ENCODE data around the gene ALOX5.

DNA sequence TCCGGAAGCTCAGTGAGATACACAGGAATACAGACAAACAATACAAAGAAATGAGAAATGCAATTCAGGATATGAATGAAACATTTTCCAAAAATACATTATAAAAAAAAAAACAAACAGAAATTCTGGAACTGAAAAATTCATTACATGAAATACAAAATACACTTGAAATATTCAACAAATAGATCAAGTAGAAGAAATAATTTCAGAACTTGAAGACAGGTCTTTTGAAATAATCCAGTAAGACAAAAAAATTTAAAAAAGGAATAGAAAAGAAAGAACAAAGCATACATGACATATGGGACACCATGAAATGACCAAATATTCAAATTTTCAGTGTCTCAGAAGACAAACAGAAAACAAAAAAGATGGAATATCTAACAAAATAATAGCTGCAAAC is 102.5 kb downstream of the ALOX5 start:
- no peak for TF ChIP-seq FOXA1 (IDR thresholded peaks at IDR 0.05)
- TF ChIP-seq, protein P1, sequence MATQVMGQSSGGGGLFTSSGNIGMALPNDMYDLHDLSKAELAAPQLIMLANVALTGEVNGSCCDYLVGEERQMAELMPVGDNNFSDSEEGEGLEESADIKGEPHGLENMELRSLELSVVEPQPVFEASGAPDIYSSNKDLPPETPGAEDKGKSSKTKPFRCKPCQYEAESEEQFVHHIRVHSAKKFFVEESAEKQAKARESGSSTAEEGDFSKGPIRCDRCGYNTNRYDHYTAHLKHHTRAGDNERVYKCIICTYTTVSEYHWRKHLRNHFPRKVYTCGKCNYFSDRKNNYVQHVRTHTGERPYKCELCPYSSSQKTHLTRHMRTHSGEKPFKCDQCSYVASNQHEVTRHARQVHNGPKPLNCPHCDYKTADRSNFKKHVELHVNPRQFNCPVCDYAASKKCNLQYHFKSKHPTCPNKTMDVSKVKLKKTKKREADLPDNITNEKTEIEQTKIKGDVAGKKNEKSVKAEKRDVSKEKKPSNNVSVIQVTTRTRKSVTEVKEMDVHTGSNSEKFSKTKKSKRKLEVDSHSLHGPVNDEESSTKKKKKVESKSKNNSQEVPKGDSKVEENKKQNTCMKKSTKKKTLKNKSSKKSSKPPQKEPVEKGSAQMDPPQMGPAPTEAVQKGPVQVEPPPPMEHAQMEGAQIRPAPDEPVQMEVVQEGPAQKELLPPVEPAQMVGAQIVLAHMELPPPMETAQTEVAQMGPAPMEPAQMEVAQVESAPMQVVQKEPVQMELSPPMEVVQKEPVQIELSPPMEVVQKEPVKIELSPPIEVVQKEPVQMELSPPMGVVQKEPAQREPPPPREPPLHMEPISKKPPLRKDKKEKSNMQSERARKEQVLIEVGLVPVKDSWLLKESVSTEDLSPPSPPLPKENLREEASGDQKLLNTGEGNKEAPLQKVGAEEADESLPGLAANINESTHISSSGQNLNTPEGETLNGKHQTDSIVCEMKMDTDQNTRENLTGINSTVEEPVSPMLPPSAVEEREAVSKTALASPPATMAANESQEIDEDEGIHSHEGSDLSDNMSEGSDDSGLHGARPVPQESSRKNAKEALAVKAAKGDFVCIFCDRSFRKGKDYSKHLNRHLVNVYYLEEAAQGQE (IDR thresholded peaks at IDR 0.05): no peak
- TF ChIP-seq, protein P2, sequence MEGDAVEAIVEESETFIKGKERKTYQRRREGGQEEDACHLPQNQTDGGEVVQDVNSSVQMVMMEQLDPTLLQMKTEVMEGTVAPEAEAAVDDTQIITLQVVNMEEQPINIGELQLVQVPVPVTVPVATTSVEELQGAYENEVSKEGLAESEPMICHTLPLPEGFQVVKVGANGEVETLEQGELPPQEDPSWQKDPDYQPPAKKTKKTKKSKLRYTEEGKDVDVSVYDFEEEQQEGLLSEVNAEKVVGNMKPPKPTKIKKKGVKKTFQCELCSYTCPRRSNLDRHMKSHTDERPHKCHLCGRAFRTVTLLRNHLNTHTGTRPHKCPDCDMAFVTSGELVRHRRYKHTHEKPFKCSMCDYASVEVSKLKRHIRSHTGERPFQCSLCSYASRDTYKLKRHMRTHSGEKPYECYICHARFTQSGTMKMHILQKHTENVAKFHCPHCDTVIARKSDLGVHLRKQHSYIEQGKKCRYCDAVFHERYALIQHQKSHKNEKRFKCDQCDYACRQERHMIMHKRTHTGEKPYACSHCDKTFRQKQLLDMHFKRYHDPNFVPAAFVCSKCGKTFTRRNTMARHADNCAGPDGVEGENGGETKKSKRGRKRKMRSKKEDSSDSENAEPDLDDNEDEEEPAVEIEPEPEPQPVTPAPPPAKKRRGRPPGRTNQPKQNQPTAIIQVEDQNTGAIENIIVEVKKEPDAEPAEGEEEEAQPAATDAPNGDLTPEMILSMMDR (IDR thresholded peaks at IDR 0.05; ENCODE audit: low read depth, low read length, missing input control): no peak
